ENCODE results near the gene VDAC2. TPM values are rescaled to one million over a fixed set of nuclear protein-coding genes. Genes with fewer than 3 reads are reported as not detected.

The VDAC2 gene
- 239 TPM for polyA plus RNA-seq (2012; ENCODE audit: missing spikeins)

- TF ChIP-seq TAF1 (IDR thresholded peaks at IDR 0.05; ENCODE audit: borderline replicate concordance, low read depth, low read length), result peak; percentile 83
- TF ChIP-seq POLR2A (IDR thresholded peaks at IDR 0.05; ENCODE audit: low read depth, low read length), result peak; percentile 76; the same call in 1 of the 2 replicates
- TF ChIP-seq POLR2AphosphoS5 (IDR thresholded peaks at IDR 0.05; ENCODE audit: low read depth, low read length), result peak; percentile 48; the same call in 1 of the 2 replicates
- peak; percentile 87 for DNase-seq (ENCODE audit: insufficient read length)
- FAIRE-seq, result peak; percentile 100
Observed at GRCh38 chr10:75210282-75211006, at the start of gene VDAC2. Gene VDAC2 (plus strand): TSS chr10:75210796. CDS start chr10:75211159, 363 bp downstream.

- FAIRE-seq (no peak), DNase-seq (ENCODE audit: insufficient read length) (peak; percentile 32)
- no peak for TF ChIP-seq POLR2AphosphoS5 (IDR thresholded peaks at IDR 0.05; ENCODE audit: low read depth, low read length)
- no peak for TF ChIP-seq POLR2A (IDR thresholded peaks at IDR 0.05; ENCODE audit: low read depth, low read length)
- TF ChIP-seq TAF1 (IDR thresholded peaks at IDR 0.05; ENCODE audit: borderline replicate concordance, low read depth, low read length), result no peak
Observed at GRCh38 chr10:75165684-75166622, 44.6 kb upstream of the VDAC2 start.

GRCh38 chr10:75166623-75166972 lies 44.0 kb upstream of the VDAC2 start:
- no peak for DNase-seq (ENCODE audit: insufficient read length)
- FAIRE-seq, result peak; percentile 87
- TF ChIP-seq POLR2AphosphoS5 (IDR thresholded peaks at IDR 0.05; ENCODE audit: low read depth, low read length) (no peak), TAF1 (IDR thresholded peaks at IDR 0.05; ENCODE audit: borderline replicate concordance, low read depth, low read length) (no peak), POLR2A (IDR thresholded peaks at IDR 0.05; ENCODE audit: low read depth, low read length) (no peak)

GRCh38 chr10:75168275-75168674 lies 42.3 kb upstream of the VDAC2 start:
- no peak for TF ChIP-seq POLR2AphosphoS5 (IDR thresholded peaks at IDR 0.05; ENCODE audit: low read depth, low read length)
- no peak for TF ChIP-seq POLR2A (IDR thresholded peaks at IDR 0.05; ENCODE audit: low read depth, low read length)
- no peak for TF ChIP-seq TAF1 (IDR thresholded peaks at IDR 0.05; ENCODE audit: borderline replicate concordance, low read depth, low read length)
- DNase-seq (ENCODE audit: insufficient read length) (no peak), FAIRE-seq (no peak)

- DNase-seq (ENCODE audit: insufficient read length), result no peak
- TF ChIP-seq POLR2AphosphoS5 (IDR thresholded peaks at IDR 0.05; ENCODE audit: low read depth, low read length) (no peak), POLR2A (IDR thresholded peaks at IDR 0.05; ENCODE audit: low read depth, low read length) (no peak), TAF1 (IDR thresholded peaks at IDR 0.05; ENCODE audit: borderline replicate concordance, low read depth, low read length) (no peak)
- FAIRE-seq, result no peak
Observed at GRCh38 chr10:75170215-75170614, 40.4 kb upstream of the VDAC2 start.

GRCh38 chr10:75175046-75175445 lies 35.5 kb upstream of the VDAC2 start:
- FAIRE-seq, result no peak
- TF ChIP-seq POLR2A (IDR thresholded peaks at IDR 0.05; ENCODE audit: low read depth, low read length), result no peak
- TF ChIP-seq POLR2AphosphoS5 (IDR thresholded peaks at IDR 0.05; ENCODE audit: low read depth, low read length), result no peak
- no peak for TF ChIP-seq TAF1 (IDR thresholded peaks at IDR 0.05; ENCODE audit: borderline replicate concordance, low read depth, low read length)

GRCh38 chr10:75176046-75176445 lies 34.5 kb upstream of the VDAC2 start:
- FAIRE-seq, result peak; percentile 14
- no peak for TF ChIP-seq POLR2A (IDR thresholded peaks at IDR 0.05; ENCODE audit: low read depth, low read length)
- TF ChIP-seq POLR2AphosphoS5 (IDR thresholded peaks at IDR 0.05; ENCODE audit: low read depth, low read length), result no peak
- TF ChIP-seq TAF1 (IDR thresholded peaks at IDR 0.05; ENCODE audit: borderline replicate concordance, low read depth, low read length), result no peak
- no peak for DNase-seq (ENCODE audit: insufficient read length)

More at GRCh38 chr10:75175046-75175445, 35.5 kb upstream of the VDAC2 start:
- DNase-seq (ENCODE audit: insufficient read length), result no peak

- DNase-seq (ENCODE audit: insufficient read length), result no peak
- no peak for TF ChIP-seq TAF1 (IDR thresholded peaks at IDR 0.05; ENCODE audit: borderline replicate concordance, low read depth, low read length)
- FAIRE-seq, result no peak
Observed at GRCh38 chr10:75176736-75177135, 33.9 kb upstream of the VDAC2 start.

GRCh38 chr10:75179657-75180177 lies 30.9 kb upstream of the VDAC2 start:
- TF ChIP-seq POLR2AphosphoS5 (IDR thresholded peaks at IDR 0.05; ENCODE audit: low read depth, low read length) (no peak), TAF1 (IDR thresholded peaks at IDR 0.05; ENCODE audit: borderline replicate concordance, low read depth, low read length) (no peak), POLR2A (IDR thresholded peaks at IDR 0.05; ENCODE audit: low read depth, low read length) (no peak)
- FAIRE-seq (no peak), DNase-seq (ENCODE audit: insufficient read length) (no peak)

- FAIRE-seq, result no peak
- TF ChIP-seq POLR2AphosphoS5 (IDR thresholded peaks at IDR 0.05; ENCODE audit: low read depth, low read length), result no peak
- DNase-seq (ENCODE audit: insufficient read length), result no peak
Observed at GRCh38 chr10:75180592-75180991, 30.0 kb upstream of the VDAC2 start.

- no peak for DNase-seq (ENCODE audit: insufficient read length)
- TF ChIP-seq POLR2AphosphoS5 (IDR thresholded peaks at IDR 0.05; ENCODE audit: low read depth, low read length), result no peak
- no peak for FAIRE-seq
Observed at GRCh38 chr10:75181073-75181472, 29.5 kb upstream of the VDAC2 start.

GRCh38 chr10:75186310-75186709 lies 24.3 kb upstream of the VDAC2 start:
- DNase-seq (ENCODE audit: insufficient read length) (no peak), FAIRE-seq (no peak)
- TF ChIP-seq POLR2AphosphoS5 (IDR thresholded peaks at IDR 0.05; ENCODE audit: low read depth, low read length) (no peak), TAF1 (IDR thresholded peaks at IDR 0.05; ENCODE audit: borderline replicate concordance, low read depth, low read length) (no peak), POLR2A (IDR thresholded peaks at IDR 0.05; ENCODE audit: low read depth, low read length) (no peak)

Measured in GM12892 (cell line).